HG03457 (cell line): Measurements from ENCODE around the gene DPP3.

Experiments used
- ATAC-seq: cut with Tn5 transposase; IDR thresholded peaks from one replicate; pipeline ENCODE4 v1.9.1; 2021; ENCODE audit warnings: moderate number of reproducible peaks; ENCODE audit not compliant: unreplicated experiment

DPP3 gene

GRCh38 chr11:66554602-66555001 is 74.4 kb downstream of the DPP3 start:
- ATAC-seq: no peak

- no peak for ATAC-seq
Measured at GRCh38 chr11:66555416-66555815, 75.2 kb downstream of the DPP3 start.

- ATAC-seq: no peak
Measured at GRCh38 chr11:66556086-66556485, 75.9 kb downstream of the DPP3 start.

- no peak for ATAC-seq
Measured at GRCh38 chr11:66557733-66558326, 77.6 kb downstream of the DPP3 start.
